HG03565 (cell line): ENCODE results near the gene GPX2.
A peak's percentile ranks its signal among the peaks of the same experiment; 100 is the strongest.

Experiments
- ATAC-seq: cut with Tn5 transposase; IDR thresholded peaks from one replicate; pipeline ENCODE4 v1.9.1; 2021; ENCODE audit warnings: mild to moderate bottlenecking, moderate library complexity; ENCODE audit not compliant: unreplicated experiment

GPX2 gene

DNA sequence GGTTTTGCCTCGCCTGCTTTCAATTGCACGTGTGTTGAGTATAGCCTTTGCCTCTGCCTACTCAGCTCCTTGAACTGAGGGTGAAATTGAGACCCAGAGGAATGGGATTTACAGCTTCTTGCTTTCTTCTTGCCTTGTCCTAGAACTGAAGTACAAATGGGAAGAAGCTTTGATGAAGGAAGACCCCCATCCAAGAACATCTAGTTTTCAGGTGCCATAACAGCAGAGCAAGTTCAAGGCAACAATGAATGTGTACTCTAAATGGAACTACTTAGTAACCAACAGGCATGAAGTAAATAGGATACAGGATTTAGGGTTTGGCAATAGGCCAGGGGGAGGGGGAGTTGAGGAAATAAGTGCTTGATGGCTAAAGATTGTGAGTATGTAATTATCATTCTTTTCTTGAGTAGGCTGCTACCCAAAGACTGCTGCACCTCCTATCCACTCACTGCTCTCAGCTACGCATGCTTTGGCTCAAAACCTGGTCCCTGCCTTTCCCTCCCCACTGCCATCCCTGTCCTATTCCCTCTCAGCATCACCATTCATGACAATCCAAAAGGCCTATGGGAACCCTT, 2.1 kb downstream of the GPX2 start:
- no peak for ATAC-seq

DNA sequence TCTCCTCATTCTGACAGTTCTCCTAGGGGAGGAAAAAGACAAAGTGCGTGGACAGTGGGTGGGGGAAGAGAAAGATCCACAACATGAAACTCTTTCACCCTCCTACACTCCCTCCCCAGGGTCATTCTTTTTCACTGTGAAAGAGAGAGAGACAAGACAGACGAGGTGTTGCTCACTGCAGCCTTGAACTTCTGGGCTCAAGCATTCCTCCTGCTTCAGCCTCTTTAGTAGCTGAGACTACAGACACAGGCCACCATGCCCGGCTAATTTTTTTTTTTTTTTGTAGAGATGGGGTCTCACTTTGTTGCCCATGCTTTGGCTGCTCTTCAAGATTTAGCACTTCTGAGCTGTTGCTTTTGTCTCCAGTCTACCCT, 2.7 kb downstream of the GPX2 start:
- no peak for ATAC-seq

GRCh38 chr14:64938972-64939816, 3.4 kb downstream of the GPX2 start:
- ATAC-seq: no peak

- no peak for ATAC-seq
Measured at GRCh38 chr14:64937821-64938193, 4.7 kb downstream of the GPX2 start.

DNA sequence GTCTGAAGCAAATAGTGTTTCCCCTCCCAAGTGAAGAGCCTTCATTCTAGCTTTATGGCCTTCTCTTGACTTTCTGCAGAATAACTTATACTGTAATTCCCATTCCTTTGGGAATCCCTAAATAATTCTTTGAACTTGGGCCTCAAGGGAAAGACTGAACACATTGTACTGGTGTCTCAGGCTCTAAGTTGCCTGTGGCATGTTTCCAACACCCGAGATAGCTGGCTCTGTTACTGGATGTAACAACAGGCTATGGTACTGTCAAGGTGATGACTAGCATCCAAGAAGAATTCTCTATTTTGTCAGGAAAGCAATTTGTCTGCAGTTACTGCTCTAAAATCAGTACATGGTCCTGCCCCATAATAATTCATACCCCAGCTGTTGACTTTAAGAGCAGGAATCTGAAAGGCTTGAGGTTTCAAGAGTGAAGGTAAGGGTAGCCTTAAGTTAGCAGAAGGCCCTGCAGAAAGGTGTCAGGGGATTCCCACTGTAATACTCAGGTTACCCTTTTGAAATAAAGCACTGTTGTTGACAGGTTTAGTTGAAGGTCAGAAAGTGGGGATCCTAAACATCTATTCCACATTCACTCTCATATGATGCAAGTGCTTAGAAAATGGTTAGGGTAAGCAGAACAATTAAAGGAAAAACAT, 5.2 kb downstream of the GPX2 start:
- no peak for ATAC-seq

- ATAC-seq: no peak
Measured at GRCh38 chr14:64935508-64935907, 7.0 kb downstream of the GPX2 start.

- ATAC-seq: no peak
Measured at GRCh38 chr14:64934338-64934929, 8.1 kb downstream of the GPX2 start.

DNA sequence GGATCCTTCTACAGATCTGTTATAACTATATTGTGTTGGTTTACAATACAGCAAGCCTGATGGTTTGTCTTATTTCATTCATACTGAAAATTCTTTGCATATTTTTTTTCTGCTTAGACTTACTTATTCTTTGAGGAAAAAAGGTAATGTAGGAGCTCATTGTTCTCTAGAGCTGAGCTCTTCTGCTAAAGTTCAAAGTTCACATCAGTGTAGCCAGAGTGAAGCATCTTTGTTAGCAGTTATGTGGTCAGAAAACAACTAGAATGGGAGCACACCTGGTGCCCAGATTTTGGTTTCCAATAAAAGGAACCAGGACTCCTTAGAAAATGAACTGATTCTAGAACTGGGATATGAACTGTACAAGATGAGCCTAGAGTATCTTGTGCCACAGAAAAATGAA, 10.3 kb downstream of the GPX2 start:
- no peak for ATAC-seq

- no peak for ATAC-seq
Measured at GRCh38 chr14:64931123-64931522, 11.4 kb downstream of the GPX2 start.

GRCh38 chr14:64930085-64930843, 12.3 kb downstream of the GPX2 start:
- no peak for ATAC-seq

GRCh38 chr14:64929014-64929359, 13.6 kb downstream of the GPX2 start:
- no peak for ATAC-seq

DNA sequence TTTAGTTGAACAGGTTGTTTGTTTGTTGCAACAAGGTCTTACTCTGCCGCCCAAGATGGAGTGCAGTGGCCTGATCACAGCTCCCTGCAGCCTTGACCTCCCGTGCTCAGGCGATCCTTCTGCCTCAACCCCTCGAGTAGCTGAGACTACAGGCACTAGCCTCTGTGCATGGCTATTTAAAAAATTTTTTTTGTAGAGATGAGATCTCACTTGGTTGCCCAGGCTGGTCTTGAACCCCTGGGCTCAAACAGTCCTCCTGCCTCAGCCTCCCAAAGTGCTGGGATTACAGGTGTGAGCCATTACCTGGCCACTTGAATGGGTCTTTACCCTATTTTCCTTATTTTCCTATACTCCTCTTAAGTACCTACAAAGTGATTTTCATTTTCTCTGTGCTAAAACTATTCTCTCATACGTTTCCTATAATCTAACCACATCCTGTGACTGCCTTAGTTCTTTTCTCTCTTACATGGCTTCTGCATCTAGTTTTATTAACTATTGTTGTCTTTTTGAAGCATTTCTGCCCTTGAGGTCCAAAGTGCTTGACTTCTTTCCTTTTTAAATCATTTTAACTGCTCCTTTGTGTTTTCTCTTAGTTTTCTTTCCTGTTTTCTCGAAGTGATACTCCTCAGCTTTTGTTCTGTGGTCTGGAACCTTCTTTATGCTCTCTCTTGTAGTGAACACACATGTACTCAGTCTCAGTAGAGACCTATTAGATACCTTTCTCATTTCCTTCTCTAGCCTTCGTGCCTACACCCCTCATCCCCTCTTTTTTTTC, 14.1 kb downstream of the GPX2 start:
- peak; percentile 75 for ATAC-seq

- no peak for ATAC-seq
Measured at GRCh38 chr14:64927031-64927430, 15.5 kb downstream of the GPX2 start.

DNA sequence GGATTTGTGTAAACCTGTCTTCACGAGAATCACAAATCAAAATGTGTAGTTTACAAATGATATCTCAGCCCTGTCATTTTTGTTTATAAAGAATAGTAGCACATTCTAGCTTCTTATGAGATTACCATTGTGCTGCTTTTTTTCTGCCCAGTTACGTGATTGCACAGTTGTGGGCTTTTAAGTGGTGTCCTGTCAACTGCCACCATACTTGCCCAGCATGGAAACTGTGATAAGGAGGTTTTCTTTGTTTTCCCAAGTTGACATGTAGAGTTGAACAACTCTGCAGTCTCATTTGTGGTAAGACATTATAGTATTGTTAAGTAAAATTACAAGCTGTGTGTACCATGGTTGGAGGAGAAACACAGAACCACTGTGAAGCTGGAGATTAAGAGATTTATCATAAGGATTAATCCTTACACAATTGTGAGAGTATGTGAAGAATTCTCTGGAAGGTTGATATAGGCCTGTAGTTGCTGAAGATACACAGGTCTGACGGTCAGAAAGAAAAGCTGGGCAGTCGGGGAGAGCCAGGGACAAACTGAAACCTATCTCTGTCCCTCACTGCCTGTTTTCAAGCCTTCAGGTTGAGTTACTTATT, 16.0 kb downstream of the GPX2 start:
- no peak for ATAC-seq

DNA sequence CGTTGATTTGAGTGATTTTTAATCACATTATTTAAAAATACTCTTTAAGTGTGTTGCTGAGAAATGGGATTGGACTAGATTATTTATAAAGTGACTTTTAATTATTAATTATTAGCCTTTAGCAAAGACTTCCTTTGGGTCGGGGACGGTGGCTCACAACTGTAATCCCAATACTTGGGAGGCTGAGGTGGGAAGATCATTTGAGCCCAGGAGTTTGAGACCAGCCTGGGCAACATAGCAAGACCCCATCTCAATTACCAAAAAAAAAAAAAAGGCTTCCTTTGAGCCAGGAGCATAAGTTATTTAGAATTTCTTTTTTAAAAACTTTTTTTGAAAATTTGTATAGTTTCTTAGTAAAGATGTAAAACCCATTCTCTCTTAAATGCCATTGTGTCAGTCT, 19.5 kb downstream of the GPX2 start:
- no peak for ATAC-seq

GRCh38 chr14:64920465-64920864, 22.1 kb downstream of the GPX2 start:
- ATAC-seq: no peak

GRCh38 chr14:64919618-64920017, 22.9 kb downstream of the GPX2 start:
- no peak for ATAC-seq

- no peak for ATAC-seq
Measured at GRCh38 chr14:64919215-64919614, 23.3 kb downstream of the GPX2 start.

GRCh38 chr14:64918216-64918615, 24.3 kb downstream of the GPX2 start:
- ATAC-seq: no peak

DNA sequence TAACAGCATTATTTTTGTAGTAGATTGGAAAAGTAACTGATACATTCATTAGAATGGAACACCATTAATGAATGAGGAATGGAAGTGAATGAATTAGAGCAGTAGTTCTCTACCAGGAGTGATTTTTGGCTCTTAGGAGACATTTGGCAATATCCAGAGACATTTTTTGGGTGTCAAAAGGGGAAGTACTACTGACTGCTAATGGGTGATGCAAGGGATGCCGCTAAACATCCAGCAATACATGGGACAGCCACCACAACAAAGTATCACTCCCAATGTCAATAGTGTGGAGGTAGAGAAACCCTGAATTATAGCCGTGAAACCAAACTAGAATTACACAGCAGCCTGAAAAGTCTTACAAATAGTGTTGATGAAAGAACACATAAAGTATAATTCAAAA, 26.7 kb downstream of the GPX2 start:
- no peak for ATAC-seq
